COLO668 (cell line): Measurements from ENCODE around the gene CRAMP1.

ENCODE experiments used
- DNase-seq: peaks from one replicate; lab custom pipeline; 2025; ENCODE audit not compliant: unreplicated experiment; lab: John Stamatoyannopoulos, UW

The CRAMP1 gene, protein sequence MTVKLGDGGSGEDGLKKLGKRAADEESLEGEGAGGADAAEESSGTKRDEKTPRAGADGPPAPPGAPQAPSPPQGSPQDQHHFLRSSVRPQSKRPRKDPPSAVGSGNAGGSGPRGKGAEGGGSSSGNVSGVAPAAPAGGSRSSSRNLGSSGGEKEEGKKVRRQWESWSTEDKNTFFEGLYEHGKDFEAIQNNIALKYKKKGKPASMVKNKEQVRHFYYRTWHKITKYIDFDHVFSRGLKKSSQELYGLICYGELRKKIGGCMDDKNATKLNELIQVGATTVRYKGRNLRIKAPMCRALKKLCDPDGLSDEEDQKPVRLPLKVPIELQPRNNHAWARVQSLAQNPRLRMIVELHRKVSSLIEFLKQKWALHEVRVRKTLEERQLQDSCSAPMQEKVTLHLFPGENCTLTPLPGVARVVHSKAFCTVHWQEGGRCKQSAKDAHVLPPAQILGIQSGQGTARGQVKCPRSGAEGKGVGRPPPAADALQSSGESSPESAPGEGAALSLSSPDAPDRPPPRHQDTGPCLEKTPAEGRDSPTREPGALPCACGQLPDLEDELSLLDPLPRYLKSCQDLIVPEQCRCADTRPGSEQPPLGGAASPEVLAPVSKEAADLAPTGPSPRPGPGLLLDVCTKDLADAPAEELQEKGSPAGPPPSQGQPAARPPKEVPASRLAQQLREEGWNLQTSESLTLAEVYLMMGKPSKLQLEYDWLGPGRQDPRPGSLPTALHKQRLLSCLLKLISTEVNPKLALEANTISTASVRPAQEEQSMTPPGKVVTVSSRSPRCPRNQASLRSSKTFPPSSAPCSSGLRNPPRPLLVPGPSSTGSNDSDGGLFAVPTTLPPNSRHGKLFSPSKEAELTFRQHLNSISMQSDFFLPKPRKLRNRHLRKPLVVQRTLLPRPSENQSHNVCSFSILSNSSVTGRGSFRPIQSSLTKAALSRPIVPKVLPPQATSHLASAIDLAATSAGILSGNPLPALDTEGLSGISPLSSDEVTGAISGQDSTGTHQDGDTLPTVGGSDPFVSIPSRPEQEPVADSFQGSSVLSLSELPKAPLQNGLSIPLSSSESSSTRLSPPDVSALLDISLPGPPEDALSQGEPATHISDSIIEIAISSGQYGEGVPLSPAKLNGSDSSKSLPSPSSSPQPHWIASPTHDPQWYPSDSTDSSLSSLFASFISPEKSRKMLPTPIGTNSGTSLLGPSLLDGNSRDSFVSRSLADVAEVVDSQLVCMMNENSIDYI (N-terminal part only)

DNA sequence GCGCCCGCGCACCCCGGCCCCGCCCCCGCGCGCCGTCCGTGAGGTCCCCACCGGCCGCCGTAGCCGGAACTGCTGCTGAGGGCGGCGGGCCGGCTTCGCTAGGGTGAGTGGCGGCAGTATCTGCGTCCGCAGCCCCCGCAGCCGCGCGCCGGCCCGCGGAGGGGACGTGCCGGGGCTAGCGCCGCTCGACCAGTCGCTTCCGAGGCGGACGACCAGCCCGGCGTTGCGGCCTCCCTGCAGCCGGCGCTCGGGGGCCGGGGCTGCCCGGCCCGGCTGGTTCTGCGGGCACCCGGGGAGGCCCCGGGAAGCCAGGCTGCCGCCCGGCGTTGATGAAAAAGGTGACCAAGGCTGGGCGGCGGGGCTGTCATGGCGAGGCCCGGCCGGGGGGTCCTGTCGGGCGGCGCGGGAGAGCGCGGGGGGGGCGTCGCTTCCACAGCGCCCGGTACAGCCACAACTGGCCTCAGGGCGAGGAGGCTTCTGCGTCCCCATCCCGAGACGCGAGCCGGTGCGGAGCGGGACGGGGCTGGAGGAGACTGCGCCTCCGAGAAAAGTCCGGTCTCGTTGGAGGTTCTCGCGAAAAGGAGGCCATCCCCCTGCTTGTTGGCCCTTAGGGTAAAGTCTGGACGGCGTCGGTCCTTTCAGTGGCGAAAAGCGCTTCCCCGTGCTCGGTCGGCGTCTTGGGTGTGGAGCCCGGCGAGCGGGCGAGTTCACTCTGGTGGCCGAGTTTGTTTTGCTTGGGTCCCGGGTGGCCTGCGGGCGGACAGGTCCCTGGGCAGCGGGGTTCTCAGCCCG is at the start of gene CRAMP1:
TSS of gene CRAMP1 (plus strand) at position 41 of the 792 bp plus-strand sequence. CDS start 2,280 bp downstream, outside the sequence.
- peak; percentile 47 for DNase-seq

DNA sequence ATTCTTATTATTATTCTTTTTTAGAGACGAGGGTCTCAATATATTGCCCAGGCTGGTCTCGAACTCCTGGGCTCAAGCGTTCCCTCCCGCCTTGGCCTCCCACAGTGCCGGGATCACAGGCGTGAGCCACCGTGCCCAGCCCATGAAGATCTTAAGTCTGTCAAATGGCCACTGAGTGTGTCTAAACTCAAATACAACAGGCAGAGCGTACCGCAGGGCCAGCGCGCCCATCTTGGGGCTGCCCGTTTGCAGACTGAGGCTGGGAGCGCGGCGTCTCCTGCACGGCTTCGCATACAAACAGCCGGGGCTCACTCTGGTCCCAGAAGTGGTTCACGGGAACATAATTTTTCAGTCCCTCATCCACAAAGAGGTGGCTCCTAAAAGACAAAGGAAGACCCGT is 48.4 kb upstream of the CRAMP1 start:
- DNase-seq = no peak

DNA sequence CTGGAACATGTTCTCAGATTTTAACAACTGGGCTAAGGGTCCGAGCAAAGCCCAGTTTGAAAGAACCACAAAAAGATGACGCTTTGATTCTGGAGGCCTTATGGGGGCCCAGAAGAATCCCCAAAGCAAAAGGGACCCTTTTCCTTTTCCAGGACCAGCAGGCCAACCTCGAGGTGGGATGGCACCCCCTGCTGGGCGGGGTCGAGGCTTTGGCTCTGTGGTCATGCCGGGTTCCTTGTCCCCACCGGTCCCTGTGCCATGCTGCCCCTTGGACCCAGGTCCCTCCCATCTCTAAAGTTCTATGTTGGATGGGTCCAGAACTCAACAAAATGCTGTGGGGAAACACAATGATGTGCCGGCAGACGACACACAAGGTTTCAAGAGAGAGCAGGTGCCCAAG is 47.8 kb upstream of the CRAMP1 start:
- DNase-seq = no peak

DNA sequence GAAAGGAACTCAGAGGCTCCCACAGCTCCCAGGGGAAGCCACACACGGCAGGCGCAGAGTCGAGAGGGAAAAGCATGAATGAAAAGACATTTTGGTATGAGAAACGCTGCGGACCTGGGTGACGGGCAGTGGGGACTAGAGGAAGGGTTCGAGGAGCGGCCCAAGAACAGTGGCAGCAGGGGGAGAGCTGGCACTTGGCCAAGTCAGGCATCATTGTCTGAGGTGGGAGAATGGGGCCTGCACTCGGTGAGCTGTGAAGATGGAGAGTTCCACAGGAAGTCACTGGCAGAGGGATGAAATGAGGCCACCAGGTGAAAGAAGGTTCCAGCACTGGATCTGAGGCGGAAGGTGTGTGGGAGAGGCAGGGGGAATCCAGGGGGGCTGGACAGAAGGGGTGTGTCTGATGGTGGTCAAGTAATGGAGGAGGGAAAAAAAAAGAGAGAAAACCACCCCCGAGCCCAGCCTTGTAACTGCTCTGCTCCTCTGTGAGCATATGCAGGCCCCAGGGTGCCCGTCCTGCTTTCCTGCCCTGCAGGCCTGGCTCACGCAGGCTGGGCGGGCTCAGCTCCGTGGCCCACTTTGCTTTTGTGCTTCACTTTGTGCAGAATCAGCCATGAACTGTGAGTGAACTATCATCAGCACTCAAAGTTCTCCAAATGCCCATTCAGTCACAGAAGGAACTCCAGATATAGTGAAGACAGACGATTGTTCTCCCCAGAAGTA is 46.9 kb upstream of the CRAMP1 start:
- no peak for DNase-seq

DNA sequence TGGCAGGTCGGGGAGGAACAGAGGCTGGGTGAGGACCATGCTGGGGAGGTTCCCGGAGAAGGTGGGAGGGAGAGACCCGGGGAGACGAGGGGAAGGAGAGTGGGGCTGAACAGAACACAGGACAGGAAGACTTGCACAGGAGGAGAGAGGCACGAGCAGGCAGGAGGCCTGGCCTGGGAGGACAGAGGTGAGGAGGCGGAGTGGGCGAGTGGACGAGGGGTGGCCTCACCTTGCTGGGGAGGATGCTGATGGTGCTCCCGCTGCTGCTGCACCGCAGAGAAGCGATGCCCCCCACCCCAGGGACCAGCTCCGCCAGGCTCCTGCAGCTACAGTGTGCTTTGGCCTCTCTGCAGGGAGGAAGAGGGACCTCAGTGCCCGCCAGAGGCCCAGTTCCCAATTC is 44.2 kb upstream of the CRAMP1 start:
- DNase-seq = no peak

DNA sequence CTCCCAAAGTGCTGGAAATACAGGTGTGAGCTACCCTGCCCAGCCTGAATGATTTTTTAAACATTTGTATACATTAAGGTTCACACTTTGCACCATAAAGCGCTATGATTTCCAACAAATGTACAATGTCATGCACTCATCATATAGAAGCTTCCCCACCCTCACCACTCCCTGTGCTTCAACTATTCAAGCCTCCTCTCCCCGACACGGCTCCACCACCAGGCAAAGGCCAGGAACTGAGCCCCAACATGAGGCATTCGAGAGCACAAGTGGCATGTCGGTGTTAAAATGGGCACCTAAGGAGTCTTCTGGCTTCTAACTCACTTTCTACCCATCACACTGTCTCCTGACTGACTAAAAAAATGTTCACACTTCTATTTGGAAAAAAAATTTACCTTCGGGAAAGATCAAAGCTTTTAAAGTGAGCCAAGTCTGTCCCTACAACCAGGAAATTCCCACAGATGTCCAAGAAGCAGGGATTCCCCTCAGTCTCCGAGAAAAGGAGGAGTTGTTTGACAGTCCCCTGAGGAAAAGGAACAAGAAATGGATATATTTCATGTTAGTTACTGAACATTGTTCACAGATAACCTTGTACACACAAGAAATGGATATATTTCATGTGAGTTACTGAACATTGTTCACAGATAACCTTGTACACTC is 41.0 kb upstream of the CRAMP1 start:
- DNase-seq = no peak

DNA sequence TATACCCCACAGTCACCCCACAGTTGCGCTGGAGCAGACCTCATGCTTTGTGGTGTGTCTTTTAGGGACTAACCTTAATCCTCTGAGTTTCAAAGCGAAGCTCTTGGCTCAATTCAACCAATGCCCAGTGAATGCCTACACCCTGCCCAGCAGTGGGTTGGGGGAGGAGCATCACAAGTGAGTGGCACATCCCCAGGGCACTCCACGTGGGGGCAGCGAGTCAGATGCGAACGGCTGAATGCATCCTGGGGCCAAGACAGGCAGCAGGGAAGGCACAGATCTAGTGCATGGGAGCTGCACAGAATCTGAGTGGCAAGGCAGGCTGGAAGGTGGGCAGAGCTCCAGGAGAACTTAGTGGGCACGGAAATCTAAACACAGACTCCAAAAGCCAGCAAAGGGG is 39.5 kb upstream of the CRAMP1 start:
- DNase-seq = no peak

DNA sequence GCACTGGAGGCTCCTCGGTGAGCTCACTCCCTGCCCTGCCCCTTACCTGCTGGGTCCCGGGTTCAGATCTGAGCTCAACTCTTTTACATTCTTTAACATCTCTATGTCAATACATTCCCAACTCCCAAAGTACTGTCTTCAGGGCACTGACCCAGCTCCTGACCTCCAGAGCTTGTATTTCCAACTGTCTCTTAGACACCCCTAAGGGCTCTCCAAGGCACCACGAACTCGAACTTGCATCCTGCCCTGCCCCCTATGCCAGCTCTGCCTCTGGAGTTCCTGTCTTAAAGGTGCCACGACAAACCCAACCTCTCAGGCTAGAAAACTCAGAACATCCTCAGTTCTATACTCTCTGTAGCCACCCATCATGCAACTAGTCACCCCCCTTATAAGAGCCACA is 38.9 kb upstream of the CRAMP1 start:
- DNase-seq = no peak

DNA sequence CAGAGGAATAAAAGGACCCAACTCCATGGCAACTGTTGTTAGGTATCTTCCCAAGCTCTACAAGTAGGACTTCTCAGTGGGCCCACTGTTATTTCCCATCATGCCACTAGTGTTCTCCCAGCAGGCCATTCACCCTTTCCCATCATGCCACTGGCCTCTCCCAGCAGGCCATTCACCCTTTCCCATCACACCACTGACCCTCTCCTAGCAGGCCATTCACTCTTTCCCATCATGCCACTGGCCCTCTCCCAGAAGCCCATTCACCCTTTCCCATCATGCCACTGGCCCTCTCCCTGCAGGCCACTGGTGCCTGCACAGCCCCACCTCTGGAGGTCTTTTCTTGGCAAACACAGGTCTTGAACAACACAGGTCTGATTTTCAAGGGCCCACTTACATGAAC is 36.6 kb upstream of the CRAMP1 start:
- DNase-seq = no peak

DNA sequence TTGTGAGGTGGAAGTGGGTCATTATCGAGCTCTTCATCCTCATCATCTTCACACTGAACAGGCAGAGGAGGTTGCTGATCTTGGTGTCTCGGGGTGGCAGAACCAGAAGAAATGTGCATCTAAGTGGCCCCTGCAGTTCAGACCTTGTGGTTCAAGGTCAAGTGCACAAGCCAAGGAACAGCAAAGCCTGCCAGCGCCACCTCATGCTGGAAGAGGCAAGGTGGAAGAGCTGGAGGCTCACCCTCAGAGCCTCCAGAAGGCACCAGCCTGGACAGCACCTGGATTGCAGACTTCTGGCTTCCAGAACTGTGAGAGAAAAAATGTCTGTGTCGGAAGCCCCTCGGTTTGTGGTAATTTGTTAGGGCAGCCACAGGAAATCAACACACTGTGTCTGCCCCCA is 32.9 kb upstream of the CRAMP1 start:
- DNase-seq = no peak

DNA sequence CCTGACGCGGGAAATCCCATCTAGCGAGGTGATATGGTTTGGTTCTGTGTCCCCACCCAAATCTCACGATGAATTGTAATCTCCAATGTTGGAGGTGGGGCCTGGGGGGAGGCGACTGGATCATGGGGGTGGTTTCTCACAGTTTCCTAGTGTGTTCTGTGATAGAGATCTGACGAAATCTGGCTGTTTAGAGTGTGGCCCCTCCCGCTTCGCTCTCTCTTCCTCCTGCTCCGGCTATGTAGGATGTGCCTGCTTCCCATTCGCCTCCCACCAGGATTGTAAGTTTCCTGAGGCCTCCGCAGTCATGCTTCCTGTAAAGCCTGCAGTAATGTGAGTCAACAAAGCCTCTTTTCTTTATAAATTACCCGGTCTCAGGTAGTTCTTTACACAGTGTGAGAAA is 31.9 kb upstream of the CRAMP1 start:
- DNase-seq = peak; percentile 27

DNA sequence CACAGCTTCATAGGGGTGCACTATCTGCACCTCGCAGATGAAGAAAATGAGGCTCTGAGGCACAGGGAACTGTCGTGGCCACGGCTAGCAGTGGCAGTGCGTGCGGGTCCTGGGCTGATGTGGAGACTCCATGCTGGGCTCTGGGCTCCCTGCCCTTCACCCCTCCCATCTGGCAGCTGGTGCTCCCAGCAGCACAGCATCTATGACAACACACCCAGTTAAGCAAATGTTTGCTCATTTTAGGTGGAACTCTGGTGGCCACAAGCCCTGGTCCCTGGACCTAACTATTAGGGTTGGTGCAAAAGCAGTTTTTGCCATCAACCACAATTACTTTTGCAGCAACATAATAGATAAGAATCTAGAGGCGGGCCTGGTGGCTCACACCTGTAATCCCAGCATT is 31.2 kb upstream of the CRAMP1 start:
- peak; percentile 83 for DNase-seq

DNA sequence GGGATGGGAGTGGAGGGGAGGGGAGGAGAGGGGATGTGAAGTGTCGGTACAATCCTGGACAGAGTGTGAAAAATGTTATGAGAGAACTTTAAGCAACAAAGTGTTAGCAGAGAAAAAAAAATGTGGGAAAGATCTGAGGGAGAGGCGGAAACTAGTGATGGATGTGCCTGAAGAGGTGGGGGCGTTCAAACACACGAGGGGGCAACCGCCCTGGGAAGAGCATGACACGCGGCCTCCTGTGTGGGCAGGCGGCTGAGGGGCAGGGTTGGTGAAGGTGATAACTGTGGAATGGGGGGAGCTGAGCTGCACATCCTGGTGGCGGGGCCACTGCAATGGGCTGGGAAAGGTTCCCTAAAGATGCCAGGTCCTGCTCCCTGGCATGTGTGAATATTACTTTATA is 30.4 kb upstream of the CRAMP1 start:
- no peak for DNase-seq

DNA sequence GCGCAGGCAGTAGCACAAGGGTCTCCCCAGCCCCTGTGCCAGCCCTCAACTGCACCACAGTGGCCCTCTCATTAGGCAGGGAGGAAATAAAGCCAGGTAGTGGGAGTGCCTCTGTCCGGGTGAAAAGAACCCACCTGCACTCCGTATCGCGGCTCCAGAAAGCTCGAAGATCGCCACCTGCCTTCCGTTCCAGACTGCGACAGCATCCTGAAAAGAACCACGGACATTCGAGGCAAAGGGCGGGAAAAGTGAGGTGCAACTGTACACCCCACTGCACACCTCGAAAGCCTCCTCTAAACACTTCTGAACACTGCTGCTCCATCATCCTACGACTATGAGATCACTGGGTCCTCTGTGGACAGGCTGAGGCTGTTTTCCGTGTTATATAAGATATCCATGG is 29.0 kb upstream of the CRAMP1 start:
- no peak for DNase-seq

DNA sequence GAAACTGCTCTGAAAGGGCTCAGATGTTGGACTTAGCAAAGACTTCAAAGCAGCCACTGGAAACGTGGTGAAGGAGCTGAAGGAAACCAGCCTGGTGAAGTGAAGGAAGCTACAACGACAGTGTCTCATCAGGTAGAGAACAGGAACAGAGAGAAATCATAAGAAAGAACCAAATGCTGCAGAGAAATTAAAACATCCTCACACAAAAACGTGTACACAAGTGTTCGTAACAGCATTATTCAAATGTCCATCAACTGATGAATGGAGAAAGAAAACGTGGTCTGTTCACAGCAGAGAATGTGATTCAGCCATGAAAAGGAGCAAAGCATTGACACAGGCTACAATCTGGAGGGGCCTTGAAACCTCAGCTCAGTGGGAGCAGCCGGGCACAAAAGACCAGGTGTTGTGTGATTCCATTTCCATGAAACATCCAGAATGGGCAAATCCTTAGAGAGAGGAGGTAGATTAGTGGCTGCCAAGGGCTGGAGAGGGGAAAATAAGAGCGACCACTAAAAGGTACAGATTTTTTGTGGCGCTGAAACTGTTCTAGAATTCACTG is 27.2 kb upstream of the CRAMP1 start:
- DNase-seq = no peak

DNA sequence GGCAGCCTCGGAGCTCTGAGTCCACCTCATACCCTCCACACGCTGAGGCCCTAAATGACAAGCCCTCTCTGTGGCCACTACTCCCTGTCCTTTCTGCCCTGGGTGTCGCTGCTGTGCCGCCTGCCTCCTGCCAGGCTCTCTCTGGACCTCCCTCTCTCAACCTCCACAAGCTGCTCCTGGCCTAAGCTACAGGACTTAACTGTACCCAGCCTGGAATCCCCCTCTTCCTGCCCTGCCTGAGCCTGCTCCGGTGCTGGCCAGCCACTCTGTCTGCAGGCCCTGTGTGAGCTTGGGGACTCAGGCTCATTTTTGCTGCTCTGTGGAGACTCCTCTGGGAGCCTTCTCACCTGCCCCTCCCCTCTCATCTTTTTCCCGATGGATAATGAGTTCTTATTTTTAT is 21.8 kb upstream of the CRAMP1 start:
- peak; percentile 11 for DNase-seq

DNA sequence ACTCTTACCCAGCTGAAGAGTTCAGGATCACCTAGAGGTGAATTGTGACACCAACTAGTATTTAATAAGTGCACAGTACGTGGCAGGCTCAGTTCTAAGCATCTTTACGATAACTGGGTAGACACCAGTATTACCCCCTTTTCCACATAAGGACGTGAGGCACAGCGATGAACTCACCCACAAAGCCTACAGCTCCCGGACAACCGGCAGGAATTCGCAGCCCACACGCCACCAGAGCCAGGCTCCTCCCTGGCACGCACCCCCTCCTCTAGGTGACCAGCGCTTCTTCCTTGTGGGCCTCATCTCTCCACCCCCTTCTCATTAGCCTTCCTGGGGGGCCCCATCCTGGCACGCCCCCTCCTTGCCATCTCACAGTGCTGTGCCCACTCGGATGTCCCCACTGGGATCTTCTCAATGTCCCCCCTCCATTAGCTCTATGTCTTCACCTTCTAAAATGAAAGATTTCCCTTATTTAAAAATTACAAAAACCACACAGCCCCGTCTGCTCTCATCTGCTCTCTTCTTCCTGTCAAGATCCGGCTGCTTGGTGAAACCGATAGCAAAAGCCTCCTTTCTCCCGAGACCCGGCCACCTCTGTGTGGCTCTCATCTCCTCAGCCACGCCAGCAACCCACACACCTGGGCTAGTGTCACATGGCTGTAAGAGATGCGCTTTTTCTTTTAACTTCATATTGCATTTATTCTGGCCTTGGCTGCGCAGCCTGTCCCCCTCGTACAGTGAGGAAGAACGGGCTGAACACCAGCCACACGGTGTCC is 21.0 kb upstream of the CRAMP1 start:
- DNase-seq = peak; percentile 16

DNA sequence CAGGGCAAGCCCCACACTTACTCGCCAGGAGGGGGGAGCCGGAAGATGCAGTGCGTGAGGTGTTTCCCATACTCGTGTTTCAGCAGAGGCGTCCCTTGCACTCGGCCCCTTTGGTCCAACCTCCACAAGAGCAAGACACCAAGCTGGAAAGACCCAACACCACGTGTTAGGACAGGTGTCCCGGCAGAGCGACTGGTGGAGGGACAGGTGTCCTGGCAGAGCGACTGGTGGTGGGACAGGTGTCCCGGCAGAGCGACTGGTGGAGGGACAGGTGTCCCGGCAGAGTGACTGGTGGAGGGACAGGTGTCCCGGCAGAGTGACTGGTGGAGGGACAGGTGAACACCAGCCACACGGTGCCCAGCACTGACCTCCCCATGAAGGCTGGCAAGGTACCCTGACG is 19.7 kb upstream of the CRAMP1 start:
- DNase-seq = peak; percentile 96
